Esophagus (tissue), 2 donors: ENCODE measurements around the gene GBX1. TPM values are rescaled to one million over a fixed set of nuclear protein-coding genes. Genes with fewer than 3 reads are reported as not detected.

Experiments
- H3K27ac ChIP-seq, 2 donors: one replicate each; pipeline ENCODE4 v1.5.1; 2013; ENCODE audit warnings: low read depth in 2 of 2, mild to moderate bottlenecking in 2 of 2, inconsistent platforms in 1 of 2, low read length in 1 of 2, moderate library complexity in 1 of 2
- H3K27me3 ChIP-seq, 2 donors: one replicate each; pipeline ENCODE4 v1.6.1; 2013; ENCODE audit warnings: low read length in 2 of 2, control low read depth in 1 of 2, mild to moderate bottlenecking in 1 of 2; ENCODE audit not compliant: insufficient read depth in 2 of 2, control insufficient read depth in 1 of 2
- H3K36me3 ChIP-seq, 2 donors: one replicate each; pipeline ENCODE4 v1.6.1; 2013; ENCODE audit warnings: low read length in 1 of 2; ENCODE audit not compliant: control insufficient read depth in 2 of 2, insufficient read depth in 2 of 2
- H3K4me1 ChIP-seq, 2 donors: one replicate each; pipeline ENCODE4 v1.6.1; 2013; ENCODE audit warnings: low read length in 1 of 2; ENCODE audit not compliant: control insufficient read depth in 2 of 2, insufficient read depth in 2 of 2
- H3K4me3 ChIP-seq, 2 donors: one replicate each; pipeline ENCODE4 v1.5.1; 2013; ENCODE audit warnings: low read length in 2 of 2, mild to moderate bottlenecking in 2 of 2, low read depth in 1 of 2, moderate library complexity in 1 of 2
- H3K9me3 ChIP-seq, 2 donors: one replicate each; pipeline ENCODE4 v1.6.1; 2013; ENCODE audit warnings: mild to moderate bottlenecking in 2 of 2, low read depth in 1 of 2, low read length in 1 of 2, moderate library complexity in 1 of 2; ENCODE audit not compliant: control insufficient read depth in 2 of 2, insufficient read depth in 1 of 2
- WGBS, 2 donors: extraction: QIAGEN DNeasy Blood & Tissue Kit; methylation state at CpG; one replicate each; pipeline ENCODE4 v1.1.7; 2013; 5-methylcytosine and 5-hydroxymethylcytosine counted together
- polyA plus RNA-seq, 2 donors: library from polyadenylated mRNA; stranded (reverse); fragments of 200-250 nt; gene quantifications; one replicate each; pipeline ENCODE4 v1.2.3, GENCODE V29; 2013
- donor health status: healthy with polysubstance abuse.
- donor health status: Bipolar disorder and iron deficiency.

GBX1 gene
- polyA plus RNA-seq, 2 donors: not detected

GRCh38 chr7:151135866-151136843, 31.3 kb downstream of the GBX1 start:
- Histone ChIP-seq H3K27me3 (no peaks in the 10 kb centered on the region), H3K4me3 (no peak overlapping the region), H3K4me1 (peaks cover 0 to 2% of the 10 kb centered on the region in 2 donors), H3K36me3 (peaks cover 19 to 70% of the 10 kb centered on the region in 2 donors), H3K9me3 (no peaks in the 10 kb centered on the region), H3K27ac (no peak overlapping the region)
- WGBS, 2 donors: 90 to 93% methylated on average over 33 of the region's 33 CpGs

- no peak overlapping the region for H3K27ac ChIP-seq
- H3K4me1 ChIP-seq: peaks cover 0 to 2% of the 10 kb centered on the region in 2 donors
- peaks cover 19 to 69% of the 10 kb centered on the region in 2 donors for H3K36me3 ChIP-seq
- no peaks in the 10 kb centered on the region for H3K27me3 ChIP-seq
- no peaks in the 10 kb centered on the region for H3K9me3 ChIP-seq
- H3K4me3 ChIP-seq: no peak overlapping the region
- 78 to 90% methylated on average over 5 of the region's 5 CpGs for WGBS, 2 donors
Observed at GRCh38 chr7:151135525-151135845, 32.0 kb downstream of the GBX1 start.

GRCh38 chr7:151134743-151135524, 32.6 kb downstream of the GBX1 start:
- H3K4me1 ChIP-seq: peaks cover 0 to 2% of the 10 kb centered on the region in 2 donors
- H3K9me3 ChIP-seq: no peaks in the 10 kb centered on the region
- H3K4me3 ChIP-seq: no peak overlapping the region
- 90 to 92% methylated on average over 14 of the region's 14 CpGs for WGBS, 2 donors
- H3K27ac ChIP-seq: no peak overlapping the region
- no peaks in the 10 kb centered on the region for H3K27me3 ChIP-seq
- H3K36me3 ChIP-seq: peaks cover 18 to 73% of the 10 kb centered on the region in 2 donors

GRCh38 chr7:151133986-151134742, 33.3 kb downstream of the GBX1 start:
- H3K9me3 ChIP-seq: no peaks in the 10 kb centered on the region
- H3K27ac ChIP-seq: no peak overlapping the region
- H3K4me3 ChIP-seq: no peak overlapping the region
- H3K27me3 ChIP-seq: no peaks in the 10 kb centered on the region
- H3K36me3 ChIP-seq: peaks cover 14 to 76% of the 10 kb centered on the region in 2 donors
- WGBS, 2 donors: 88 to 91% methylated on average over 24 of the region's 24 CpGs
- peaks cover 0 to 2% of the 10 kb centered on the region in 2 donors for H3K4me1 ChIP-seq

- Histone ChIP-seq H3K4me1 (peaks cover 0 to 2% of the 10 kb centered on the region in 2 donors), H3K36me3 (peaks cover 12 to 80% of the 10 kb centered on the region in 2 donors), H3K9me3 (no peaks in the 10 kb centered on the region), H3K4me3 (no peak overlapping the region), H3K27ac (no peak overlapping the region), H3K27me3 (no peaks in the 10 kb centered on the region)
- WGBS, 2 donors: 89 to 92% methylated on average over 16 of the region's 16 CpGs
Observed at GRCh38 chr7:151133266-151133985, 34.1 kb downstream of the GBX1 start.

- no peak overlapping the region for H3K4me3 ChIP-seq
- no peaks in the 10 kb centered on the region for H3K27me3 ChIP-seq
- H3K4me1 ChIP-seq: peaks cover 0 to 2% of the 10 kb centered on the region in 2 donors
- H3K27ac ChIP-seq: no peak overlapping the region
- H3K36me3 ChIP-seq: peaks cover 12 to 77% of the 10 kb centered on the region in 2 donors
- no peaks in the 10 kb centered on the region for H3K9me3 ChIP-seq
- WGBS, 2 donors: 95 to 96% methylated on average over 21 of the region's 21 CpGs
Observed at GRCh38 chr7:151132461-151133205, 34.9 kb downstream of the GBX1 start.

- WGBS, 2 donors: 79 to 82% methylated on average over 19 of the region's 19 CpGs
- Histone ChIP-seq H3K9me3 (no peaks in the 10 kb centered on the region), H3K4me1 (peaks cover 0 to 3% of the 10 kb centered on the region in 2 donors), H3K4me3 (no peak overlapping the region), H3K27ac (no peak overlapping the region), H3K27me3 (no peaks in the 10 kb centered on the region), H3K36me3 (peaks cover 12 to 72% of the 10 kb centered on the region in 2 donors)
Observed at GRCh38 chr7:151131592-151132293, 35.8 kb downstream of the GBX1 start.

- no peaks in the 10 kb centered on the region for H3K9me3 ChIP-seq
- peaks cover 12 to 70% of the 10 kb centered on the region in 2 donors for H3K36me3 ChIP-seq
- H3K4me1 ChIP-seq: peaks cover 0 to 4% of the 10 kb centered on the region in 2 donors
- no peak overlapping the region for H3K4me3 ChIP-seq
- H3K27me3 ChIP-seq: no peaks in the 10 kb centered on the region
- H3K27ac ChIP-seq: no peak overlapping the region
- 86 to 92% methylated on average over 13 of the region's 13 CpGs for WGBS, 2 donors
Observed at GRCh38 chr7:151131224-151131591, 36.3 kb downstream of the GBX1 start.
